ENCODE results near the gene PTGES3L. TPM values are rescaled to one million over a fixed set of nuclear protein-coding genes. Genes with fewer than 3 reads are reported as not detected.
A peak's percentile ranks its signal among the peaks of the same experiment; 100 is the strongest.

The PTGES3L gene
- total and polyA plus RNA-seq, 2 of the 13 experiments (the other 11 are each of a cell fraction or from before 2014, with no cell fraction given), result 1.2 to 2.9 TPM

DNA sequence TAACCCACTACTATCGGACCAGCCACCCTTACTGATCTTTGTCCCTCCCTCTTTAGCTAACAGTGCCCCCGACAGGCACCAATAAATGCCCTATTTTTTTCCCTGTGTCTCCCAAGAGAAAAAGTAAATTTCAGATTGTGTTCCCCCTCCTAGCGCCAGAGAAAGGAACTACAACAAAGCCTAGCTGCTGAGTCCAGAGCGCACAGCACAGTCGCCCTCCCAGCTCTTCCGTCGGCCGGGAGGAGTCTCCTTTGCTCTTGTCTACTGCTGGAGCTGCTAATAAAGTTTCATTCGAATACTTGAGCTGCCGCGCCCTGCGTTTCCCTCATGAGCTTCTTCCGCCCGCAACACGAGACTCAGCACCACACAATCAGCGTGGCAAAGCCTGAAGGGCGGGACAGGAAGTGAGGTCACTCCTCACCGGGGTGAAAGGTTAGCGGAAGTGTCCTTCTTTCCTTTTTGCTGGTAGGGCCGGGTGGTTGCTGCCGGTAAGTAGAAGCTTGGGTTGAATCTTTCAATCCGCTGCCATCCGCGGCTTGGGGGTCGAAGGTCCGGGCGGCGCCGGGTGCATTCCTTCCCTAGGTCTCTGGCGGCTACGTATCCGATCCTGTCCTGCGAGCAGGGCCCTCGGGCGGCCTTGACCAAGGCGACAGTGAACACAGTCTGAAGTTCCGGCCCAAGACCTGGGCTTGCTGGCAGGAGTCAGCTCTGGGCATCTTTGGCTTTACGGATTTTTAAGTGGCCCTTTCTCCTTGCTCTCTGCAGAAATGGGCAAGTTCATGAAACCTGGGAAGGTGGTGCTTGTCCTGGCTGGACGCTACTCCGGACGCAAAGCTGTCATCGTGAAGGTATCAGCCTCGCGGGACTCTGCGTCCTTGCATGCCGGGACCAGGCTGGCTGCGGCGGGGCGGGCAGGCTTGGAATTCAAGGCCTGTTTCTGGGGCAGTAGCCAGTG lies 18.4 kb upstream of the PTGES3L start, which contains the start of gene RPL27 (continued):
- peak; percentile 100 for TF ChIP-seq ZGPAT (CRISPR knock-in tag; IDR thresholded peaks at IDR 0.05)
- TF ChIP-seq ZNF775 (CRISPR knock-in tag; IDR thresholded peaks at IDR 0.05; ENCODE audit: borderline replicate concordance), result peak; percentile 78
- no peak for TF ChIP-seq RORA (CRISPR knock-in tag; IDR thresholded peaks at IDR 0.05)
- peak; percentile 69; the same call in 1 of the 2 replicates for TF ChIP-seq ATF7 (IDR thresholded peaks at IDR 0.05)
- TF ChIP-seq ATF7 (CRISPR knock-in tag; IDR thresholded peaks at IDR 0.05), result peak; percentile 97
- 0 out of 2 replicates have a peak, but pooled peaks have one; percentile 81 for TF ChIP-seq FOXO4 (CRISPR knock-in tag; conservative IDR thresholded peaks at IDR 0.05)
- TF ChIP-seq, protein P1, sequence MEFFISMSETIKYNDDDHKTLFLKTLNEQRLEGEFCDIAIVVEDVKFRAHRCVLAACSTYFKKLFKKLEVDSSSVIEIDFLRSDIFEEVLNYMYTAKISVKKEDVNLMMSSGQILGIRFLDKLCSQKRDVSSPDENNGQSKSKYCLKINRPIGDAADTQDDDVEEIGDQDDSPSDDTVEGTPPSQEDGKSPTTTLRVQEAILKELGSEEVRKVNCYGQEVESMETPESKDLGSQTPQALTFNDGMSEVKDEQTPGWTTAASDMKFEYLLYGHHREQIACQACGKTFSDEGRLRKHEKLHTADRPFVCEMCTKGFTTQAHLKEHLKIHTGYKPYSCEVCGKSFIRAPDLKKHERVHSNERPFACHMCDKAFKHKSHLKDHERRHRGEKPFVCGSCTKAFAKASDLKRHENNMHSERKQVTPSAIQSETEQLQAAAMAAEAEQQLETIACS (CRISPR knock-in tag; IDR thresholded peaks at IDR 0.05), result no peak
- TF ChIP-seq MBD4 (IDR thresholded peaks at IDR 0.05; ENCODE audit: borderline replicate concordance, low read length), result no peak; the same call in 1 of the 2 replicates
- TF ChIP-seq ZNF550 (CRISPR knock-in tag; IDR thresholded peaks at IDR 0.05; ENCODE audit: borderline replicate concordance), result 0 out of 2 replicates have a peak, but pooled peaks have one; percentile 51
- peak; percentile 79; the same call in 1 of the 2 replicates for TF ChIP-seq AKAP8 (CRISPR knock-in tag; IDR thresholded peaks at IDR 0.05)
- peak; percentile 47; the same call in 1 of the 2 replicates for TF ChIP-seq ZNF780A (CRISPR knock-in tag; IDR thresholded peaks at IDR 0.05)
- no peak for TF ChIP-seq TBP (CRISPR knock-in tag; IDR thresholded peaks at IDR 0.05)
- TF ChIP-seq ZFP36 (IDR thresholded peaks at IDR 0.05; ENCODE audit: borderline replicate concordance, low read depth, low read length, partially characterized antibody), result no peak
- TF ChIP-seq ZNF552 (CRISPR knock-in tag; IDR thresholded peaks at IDR 0.05; ENCODE audit: borderline replicate concordance), result peak; percentile 74; the same call in 1 of the 2 replicates
- TF ChIP-seq ZNF772 (CRISPR knock-in tag; IDR thresholded peaks at IDR 0.05), result peak; percentile 96
- TF ChIP-seq NBN (conservative IDR thresholded peaks at IDR 0.05), result no peak
- TF ChIP-seq MZF1 (CRISPR knock-in tag; IDR thresholded peaks at IDR 0.05; ENCODE audit: borderline replicate concordance), result peak; percentile 19
- no peak for TF ChIP-seq CEBPB (IDR thresholded peaks at IDR 0.05; ENCODE audit: borderline replicate concordance, low read depth, low read length)
- peak; percentile 100 for TF ChIP-seq ZFY (CRISPR knock-in tag; IDR thresholded peaks at IDR 0.05)
- TF ChIP-seq ZNF784 (CRISPR knock-in tag; IDR thresholded peaks at IDR 0.05; ENCODE audit: borderline replicate concordance), result peak; percentile 73; the same call in 1 of the 2 replicates
- no peak for TF ChIP-seq ZNF530 (CRISPR knock-in tag; IDR thresholded peaks at IDR 0.05; ENCODE audit: low read depth)

Measured in HepG2 (cell line).